HCT116 (cell line): ENCODE measurements around the gene KRTAP10-8. TPM values are rescaled to one million over a fixed set of nuclear protein-coding genes. Genes with fewer than 3 reads are reported as not detected.

Source experiments
- ATAC-seq: fragments of 200-7000 bp; cut with Tn5 transposase; 2 replicates; pipeline ENCODE4 v1.9.1; 2020; ENCODE audit warnings: mild to moderate bottlenecking, moderate library complexity
- BruUV-seq: library from RNA; stranded (reverse); fragments of 400-500 nt; replicated peaks from 2 replicates; lab custom pipeline; 2021; lab: Mats Ljungman, UMichigan
- CTCF ChIA-PET: fragments of 300-600 bp; sonication (Branson Sonifier 250); formaldehyde crosslinking; loops from one replicate; lab custom pipeline; 2021; ENCODE audit warnings: antibody characterized with exemption; lab: Charles Lee
- POLR2A ChIA-PET: fragments of 300-600, 350-600 bp; sonication (Branson Sonifier 250); formaldehyde crosslinking; loops from one replicate; lab custom pipeline; 2021; ENCODE audit warnings: antibody characterized with exemption; lab: Charles Lee
- RAD21 ChIA-PET, 2 experiments: fragments of 300-600 bp; sonication (Branson Sonifier 250); formaldehyde crosslinking; loops; one replicate each; lab custom pipeline; 2023; ENCODE audit warnings: low total read pairs in 2 of 2; ENCODE audit not compliant: uncharacterized antibody in 2 of 2, unreplicated experiment in 2 of 2, low non-redundant PET in 1 of 2; lab: Charles Lee
- DNase-seq: peaks from one replicate; pipeline ENCODE4 v3.0.0-alpha.2; 2010; ENCODE audit warnings: low read depth, low spot score
- H2AFZ ChIP-seq: fragments of 200-600 bp; shearing (Covaris generic), sonication (generic); 2 replicates; pipeline ENCODE4 v1.6.1; 2017; ENCODE audit warnings: low read depth, mixed run types, mixed read lengths, antibody characterized with exemption, low read length; ENCODE audit not compliant: poor library complexity, severe bottlenecking
- H3K27ac ChIP-seq: 2 replicates; pipeline ENCODE4 v1.5.1; 2012; ENCODE audit warnings: low read depth, low read length
- H3K27me3 ChIP-seq: fragments of 200-600 bp; sonication (generic); 2 replicates; pipeline ENCODE4 v1.6.1; 2016; ENCODE audit warnings: mixed run types, low read length, mixed read lengths; ENCODE audit not compliant: insufficient read depth
- H3K36me3 ChIP-seq, 2 experiments: fragments of 200-500 bp in 1 of 2; fragments of 200-600 bp in 1 of 2; sonication (Bioruptor generic) in 1 of 2; sonication (generic) in 1 of 2; 2 replicates each; pipeline versions ENCODE4 v1.5.1 to v1.6.1; 2014 to 2016; ENCODE audit warnings: low read length in 2 of 2, inconsistent platforms in 1 of 2, mixed read lengths in 1 of 2, mixed run types in 1 of 2; ENCODE audit not compliant: insufficient read depth in 2 of 2, control insufficient read depth in 1 of 2
- H3K4me1 ChIP-seq, 2 experiments: fragments of 200-600 bp in 1 of 2; sonication (generic) in 1 of 2; 2 replicates each; pipeline versions ENCODE4 v1.5.1 to v1.6.1; 2012 to 2017; ENCODE audit warnings: low read length in 2 of 2, inconsistent platforms in 1 of 2, mild to moderate bottlenecking in 1 of 2, mixed read lengths in 1 of 2, mixed run types in 1 of 2, moderate library complexity in 1 of 2; ENCODE audit not compliant: insufficient read depth in 2 of 2, control insufficient read depth in 1 of 2
- H3K4me2 ChIP-seq: fragments of 200-600 bp; sonication (generic); 2 replicates; pipeline ENCODE4 v1.6.1; 2017; ENCODE audit warnings: mixed run types, low read length, mixed read lengths
- H3K4me3 ChIP-seq, 2 experiments: fragments of 200-600 bp in 1 of 2; sonication (generic) in 1 of 2; replicated peaks in 1 of 2; 2 replicates each; pipeline ENCODE4 v1.5.1; 2011 to 2016; ENCODE audit warnings: low read length in 2 of 2, control low read depth in 1 of 2, low read depth in 1 of 2, mild to moderate bottlenecking in 1 of 2, mixed read lengths in 1 of 2, mixed run types in 1 of 2
- H3K79me2 ChIP-seq: fragments of 200-600 bp; sonication (generic); 2 replicates; pipeline ENCODE4 v1.6.1; 2017; ENCODE audit warnings: mild to moderate bottlenecking, mixed run types, low read length, moderate library complexity, mixed read lengths; ENCODE audit not compliant: insufficient read depth
- H3K9ac ChIP-seq: fragments of 200-600 bp; sonication (generic); 2 replicates; pipeline ENCODE4 v1.6.1; 2016; ENCODE audit warnings: low read length, mixed read lengths
- H3K9me2 ChIP-seq: fragments of 200-600 bp; sonication (generic), shearing (Covaris generic); 2 replicates; pipeline ENCODE4 v1.6.1; 2017; ENCODE audit warnings: mixed run types, mild to moderate bottlenecking, moderate library complexity; ENCODE audit not compliant: insufficient read depth
- H3K9me3 ChIP-seq, 2 experiments: fragments of 200-500 bp in 1 of 2; fragments of 200-600 bp in 1 of 2; sonication (Bioruptor generic) in 1 of 2; sonication (generic) in 1 of 2; 2 replicates each; pipeline ENCODE4 v1.6.1; 2014 to 2017; ENCODE audit warnings: low read length in 2 of 2, mixed read lengths in 2 of 2, inconsistent platforms in 1 of 2, low read depth in 1 of 2, mild to moderate bottlenecking in 1 of 2, mixed run types in 1 of 2, moderate library complexity in 1 of 2; ENCODE audit not compliant: control insufficient read depth in 1 of 2, insufficient read depth in 1 of 2
- H4K20me1 ChIP-seq: fragments of 200-600 bp; sonication (generic), shearing (Covaris generic); 2 replicates; pipeline ENCODE4 v1.6.1; 2017; ENCODE audit warnings: mixed run types, mild to moderate bottlenecking, moderate library complexity; ENCODE audit not compliant: insufficient read depth
- ATF3 ChIP-seq: IDR thresholded peaks from 2 replicates; pipeline ENCODE4 v1.6.1; 2012
- CBX3 ChIP-seq: IDR thresholded peaks from 2 replicates; pipeline ENCODE4 v1.6.1; 2012; ENCODE audit warnings: low read depth
- CEBPB ChIP-seq: IDR thresholded peaks from 2 replicates; pipeline ENCODE4 v1.6.1; 2012; ENCODE audit warnings: low read depth
- CTCF ChIP-seq, 3 experiments: fragments of 200-600 bp in 1 of 3; sonication (generic) in 1 of 3; IDR thresholded peaks in 2 of 3; conservative IDR thresholded peaks in 1 of 3; 2 replicates each; pipeline ENCODE4 v1.5.1; 2012 to 2017; ENCODE audit warnings: low read depth in 2 of 3, low read length in 2 of 3, antibody characterized with exemption in 1 of 3, borderline replicate concordance in 1 of 3, control low read depth in 1 of 3, mild to moderate bottlenecking in 1 of 3, mixed read lengths in 1 of 3, mixed run types in 1 of 3, moderate library complexity in 1 of 3; ENCODE audit not compliant: insufficient read depth in 1 of 3
- ELF1 ChIP-seq: IDR thresholded peaks from 2 replicates; pipeline ENCODE4 v1.6.1; 2012; ENCODE audit warnings: low read depth, borderline replicate concordance
- EZH2 ChIP-seq: fragments of 200-600 bp; sonication (generic); IDR thresholded peaks from 2 replicates; pipeline ENCODE4 v1.6.1; 2017; ENCODE audit warnings: antibody characterized with exemption, mixed run types
- EZH2phosphoT487 ChIP-seq: fragments of 200-600 bp; IDR thresholded peaks from 2 replicates; pipeline ENCODE4 v1.6.1; 2018; ENCODE audit warnings: antibody characterized with exemption, borderline replicate concordance
- MAX ChIP-seq: IDR thresholded peaks from 2 replicates; pipeline ENCODE4 v1.6.1; 2012
- POLR2AphosphoS5 ChIP-seq: IDR thresholded peaks from 2 replicates; pipeline ENCODE4 v1.6.1; 2011; ENCODE audit warnings: mild to moderate bottlenecking, low read depth, low read length, moderate library complexity
- intact Hi-C: fragments of 100-400 bp; cut with micrococcal nuclease; formaldehyde crosslinking; loops from 2 replicates; pipeline ENCODE4 v1.10.0; 2022
- total RNA-seq: library from RNA; stranded (reverse); gene quantifications from one replicate; pipeline ENCODE4 v1.2.1, GENCODE V29; 2021; ENCODE audit not compliant: unreplicated experiment

KRTAP10-8 gene
- total RNA-seq, 1 experiment from 2014 or later, result not detected

DNA sequence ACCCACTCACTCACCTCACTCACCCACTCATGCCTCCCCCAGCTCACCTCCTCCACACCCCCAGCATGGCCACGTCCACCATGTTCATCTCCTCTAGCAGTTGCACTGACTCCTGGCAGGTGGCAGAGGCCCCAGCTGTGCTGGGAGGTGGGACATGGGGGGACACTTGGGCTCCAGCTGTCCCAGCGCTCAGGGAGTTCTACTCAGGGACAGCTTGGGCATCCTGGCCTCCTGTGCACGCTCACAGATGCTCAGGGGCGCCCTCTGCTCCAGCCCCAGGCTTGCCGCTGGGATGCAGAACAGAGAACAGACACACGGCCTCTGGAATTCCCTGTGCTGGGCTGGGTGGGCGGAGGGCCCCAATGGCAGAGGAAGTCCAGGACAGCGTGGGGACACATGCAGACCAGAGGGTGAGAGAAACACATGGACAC lies 5.2 kb downstream of the KRTAP10-8 start:
- H3K27ac ChIP-seq, result no peak overlapping the region
- no peak for ATAC-seq
- H2AFZ ChIP-seq, result no peak overlapping the region
- BruUV-seq, result no TSS peak
- CTCF ChIA-PET, result no interaction called here
- RAD21 ChIA-PET, result no interaction called here
- intact Hi-C loops, result no loop called here
- no peaks in the 10 kb centered on the region for H3K36me3 ChIP-seq
- POLR2A ChIA-PET, result no interaction called here
- H3K9ac ChIP-seq, result no peak overlapping the region
- TF ChIP-seq CEBPB (no peak), MAX (no peak), ATF3 (no peak), POLR2AphosphoS5 (no peak), CTCF (IDR thresholded peaks at IDR 0.05 in 2 of 3, conservative IDR thresholded peaks at IDR 0.05 in 1 of 3; ENCODE audit: borderline replicate concordance in 1 of 3, insufficient read depth in 1 of 3, low read depth in 2 of 3, low read length in 2 of 3) (no peak), EZH2 (no peak), EZH2phosphoT487 (no peak)
- H3K4me2 ChIP-seq, result no peak overlapping the region
- DNase-seq, result no peak
- no peaks in the 10 kb centered on the region for H4K20me1 ChIP-seq
- no peaks in the 10 kb centered on the region for H3K27me3 ChIP-seq
- H3K4me1 ChIP-seq, result no peaks in the 10 kb centered on the region
- peaks cover 6 to 11% of the 10 kb centered on the region in 2 experiments for H3K9me3 ChIP-seq
- no peaks in the 10 kb centered on the region for H3K79me2 ChIP-seq
- no peak overlapping the region for H3K4me3 ChIP-seq
- H3K9me2 ChIP-seq, result no peaks in the 10 kb centered on the region

DNA sequence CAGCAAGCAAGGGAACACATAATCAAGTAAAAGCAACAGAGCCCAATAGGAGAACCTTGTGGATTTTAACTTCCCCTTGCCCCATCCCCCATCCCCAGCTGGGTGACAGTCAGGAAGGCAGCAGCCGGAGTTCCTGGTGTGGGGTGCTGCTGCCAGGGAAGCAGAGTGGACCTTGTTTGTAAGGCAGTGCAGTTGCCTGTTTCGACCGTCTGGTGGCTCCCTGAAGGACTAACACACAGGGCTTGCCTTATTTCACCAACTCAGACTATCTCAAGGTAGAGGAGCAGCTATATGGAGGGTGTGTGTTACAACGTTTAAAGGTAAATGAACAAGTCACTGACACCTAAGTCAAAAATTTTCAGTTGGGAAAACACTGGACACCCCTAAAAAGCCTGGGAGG lies 6.6 kb downstream of the KRTAP10-8 start:
- H3K4me1 ChIP-seq, result no peaks in the 10 kb centered on the region
- RAD21 ChIA-PET, result no interaction called here
- no peaks in the 10 kb centered on the region for H3K79me2 ChIP-seq
- H3K9me3 ChIP-seq, result peaks cover 8 to 20% of the 10 kb centered on the region in 2 experiments
- H3K36me3 ChIP-seq, result no peaks in the 10 kb centered on the region
- no peaks in the 10 kb centered on the region for H4K20me1 ChIP-seq
- H3K27ac ChIP-seq, result no peak overlapping the region
- DNase-seq (peak; percentile 2), ATAC-seq (peak; percentile 88)
- no peaks in the 10 kb centered on the region for H3K9me2 ChIP-seq
- no peak overlapping the region for H3K4me2 ChIP-seq
- H3K27me3 ChIP-seq, result no peaks in the 10 kb centered on the region
- no peak overlapping the region for H3K4me3 ChIP-seq
- POLR2A ChIA-PET, result no interaction called here
- CTCF ChIA-PET, result no interaction called here
- intact Hi-C loops, result no loop called here
- H2AFZ ChIP-seq, result no peak overlapping the region
- H3K9ac ChIP-seq, result no peak overlapping the region
- BruUV-seq, result no TSS peak
- TF ChIP-seq CTCF (IDR thresholded peaks at IDR 0.05 in 2 of 3, conservative IDR thresholded peaks at IDR 0.05 in 1 of 3; ENCODE audit: borderline replicate concordance in 1 of 3, insufficient read depth in 1 of 3, low read depth in 2 of 3, low read length in 2 of 3), result peak; percentile 6 to 23 (median 14); a peak in 1 of 6 replicates
- TF ChIP-seq MAX, result no peak
- no peak for TF ChIP-seq EZH2phosphoT487
- no peak for TF ChIP-seq CBX3
- no peak for TF ChIP-seq ELF1
